GM23338 (cell line): ENCODE measurements around the gene DDC. TPM values are rescaled to one million over a fixed set of nuclear protein-coding genes. Genes with fewer than 3 reads are reported as not detected.

Source experiments
- ATAC-seq: fragments of 200-7000 bp; cut with Tn5 transposase; 3 replicates; pipeline ENCODE4 v1.9.1; 2020
- DNase-seq: peaks from one replicate; pipeline ENCODE4 v3.0.0-alpha.2; 2015; ENCODE audit warnings: low spot score
- H2AFZ ChIP-seq: fragments of 200-600 bp; sonication (generic); 2 replicates; pipeline ENCODE4 v1.8.0; 2016; ENCODE audit warnings: antibody characterized with exemption, mild to moderate bottlenecking, moderate library complexity
- H3F3A ChIP-seq: fragments of 200-600 bp; sonication (generic); replicated peaks from 2 replicates; pipeline ENCODE4 v1.8.0; 2017; ENCODE audit warnings: antibody characterized with exemption, mixed run types, low read depth
- H3K27ac ChIP-seq: fragments of 200-600 bp; sonication (generic); 2 replicates; pipeline ENCODE4 v1.6.1; 2016; ENCODE audit warnings: low read depth
- H3K27me3 ChIP-seq: fragments of 200-600 bp; sonication (generic); 2 replicates; pipeline ENCODE4 v1.8.0; 2016; ENCODE audit warnings: mild to moderate bottlenecking, mixed run types, moderate library complexity; ENCODE audit not compliant: insufficient read depth
- H3K36me3 ChIP-seq: fragments of 200-600 bp; sonication (generic); 2 replicates; pipeline ENCODE4 v1.8.0; 2016; ENCODE audit warnings: mild to moderate bottlenecking; ENCODE audit not compliant: insufficient read depth
- H3K4me1 ChIP-seq: fragments of 200-600 bp; sonication (generic); 2 replicates; pipeline ENCODE4 v1.8.0; 2016; ENCODE audit warnings: mild to moderate bottlenecking, moderate library complexity; ENCODE audit not compliant: insufficient read depth
- H3K4me2 ChIP-seq: fragments of 200-600 bp; sonication (generic); 2 replicates; pipeline ENCODE4 v1.7.1; 2017; ENCODE audit warnings: mixed run types
- H3K4me3 ChIP-seq: fragments of 200-600 bp; sonication (generic); 2 replicates; pipeline ENCODE4 v1.6.1; 2016; ENCODE audit warnings: mixed run types
- H3K79me2 ChIP-seq: fragments of 200-600 bp; sonication (generic); replicated peaks from 2 replicates; pipeline ENCODE4 v1.8.0; 2017; ENCODE audit warnings: mild to moderate bottlenecking; ENCODE audit not compliant: insufficient read depth
- H3K9me2 ChIP-seq: fragments of 200-600 bp; sonication (generic); 2 replicates; pipeline ENCODE4 v1.8.0; 2017; ENCODE audit not compliant: insufficient read depth
- H4K20me1 ChIP-seq: fragments of 200-600 bp; sonication (generic); replicated peaks from 2 replicates; pipeline ENCODE4 v1.8.0; 2017; ENCODE audit warnings: mild to moderate bottlenecking; ENCODE audit not compliant: insufficient read depth
- H3K27ac Mint-ChIP-seq: 2 replicates; pipeline ENCODE4 v1.8.0; 2020; ENCODE audit warnings: inconsistent platforms, mild to moderate bottlenecking, moderate library complexity, mixed read lengths
- H3K27me3 Mint-ChIP-seq: 3 replicates; pipeline ENCODE4 v1.8.0; 2022; ENCODE audit warnings: low read depth, mild to moderate bottlenecking, moderate library complexity, mixed read lengths, inconsistent platforms; ENCODE audit not compliant: insufficient read depth, poor library complexity
- H3K36me3 Mint-ChIP-seq: 3 replicates; pipeline ENCODE4 v1.8.0; 2021; ENCODE audit warnings: low read depth, mild to moderate bottlenecking, inconsistent platforms, moderate library complexity, mixed read lengths
- H3K4me1 Mint-ChIP-seq: 3 replicates; pipeline ENCODE4 v1.8.0; 2020; ENCODE audit warnings: mild to moderate bottlenecking, inconsistent platforms, mixed read lengths
- H3K4me3 Mint-ChIP-seq: 3 replicates; pipeline ENCODE4 v1.8.0; 2021; ENCODE audit warnings: moderate library complexity, mild to moderate bottlenecking, inconsistent platforms, mixed read lengths
- H3K9me3 Mint-ChIP-seq: 3 replicates; pipeline ENCODE4 v1.8.0; 2020; ENCODE audit warnings: moderate library complexity, mild to moderate bottlenecking, inconsistent platforms, mixed read lengths
- CREB1 ChIP-seq: fragments of 250-450 bp; sonication (Bioruptor Pico); IDR thresholded peaks from 2 replicates; pipeline ENCODE4 v1.5.0; 2020; ENCODE audit warnings: low read depth, mild to moderate bottlenecking, moderate library complexity
- EZH2 ChIP-seq: fragments of 200-600 bp; sonication (generic); IDR thresholded peaks from one replicate; pipeline ENCODE4 v1.8.0; 2017; ENCODE audit warnings: antibody characterized with exemption, mild to moderate bottlenecking, low read depth; ENCODE audit not compliant: unreplicated experiment
- EZH2phosphoT487 ChIP-seq: fragments of 200-600 bp; sonication (generic); IDR thresholded peaks from one replicate; pipeline ENCODE4 v1.8.1; 2018; ENCODE audit warnings: antibody characterized with exemption; ENCODE audit not compliant: unreplicated experiment
- JUNB ChIP-seq: IDR thresholded peaks from one replicate; pipeline ENCODE4 v1.6.1; 2016; ENCODE audit warnings: antibody characterized with exemption; ENCODE audit not compliant: unreplicated experiment
- NANOG ChIP-seq: IDR thresholded peaks from 2 replicates; pipeline ENCODE4 v1.6.1; 2016; ENCODE audit warnings: antibody characterized with exemption, borderline replicate concordance
- POLR2AphosphoS5 ChIP-seq: IDR thresholded peaks from 2 replicates; pipeline ENCODE4 v1.6.1; 2016; ENCODE audit warnings: antibody characterized with exemption, low read depth
- STAT1 ChIP-seq: IDR thresholded peaks from one replicate; pipeline ENCODE4 v1.6.1; 2016; ENCODE audit warnings: antibody characterized with exemption; ENCODE audit not compliant: unreplicated experiment
- ZNF114 ChIP-seq: fragments of 250-450 bp; sonication (Bioruptor Pico); IDR thresholded peaks from 2 replicates; pipeline ENCODE4 v1.5.0; 2020; ENCODE audit warnings: mild to moderate bottlenecking, moderate library complexity
- ZNF331 ChIP-seq: fragments of 250-450 bp; sonication (Bioruptor Pico); IDR thresholded peaks from 2 replicates; pipeline ENCODE4 v1.5.0; 2020; ENCODE audit warnings: low read depth, mild to moderate bottlenecking, moderate library complexity
- polyA plus RNA-seq: library from polyadenylated mRNA; unstranded; fragments of >200 nt; fragmentation: Nextera tagmentation; extraction: Ambion mirVana; gene quantifications from 2 replicates; pipeline ENCODE4 v1.2.1, GENCODE V29; 2016
- total RNA-seq: library from RNA; depleted of rRNA; stranded (reverse); fragments of >200 nt; shearing (Covaris generic); gene quantifications from 2 replicates; pipeline ENCODE4 v1.2.3, GENCODE V29; 2014
- TF ChIP-seq, protein P1 (sequence below): IDR thresholded peaks from 2 replicates; pipeline ENCODE4 v1.6.1; 2016; ENCODE audit warnings: antibody characterized with exemption
- TF ChIP-seq, protein P2 (sequence below): IDR thresholded peaks from one replicate; pipeline ENCODE4 v1.6.1; 2018; ENCODE audit warnings: antibody characterized with exemption; ENCODE audit not compliant: unreplicated experiment
- TF ChIP-seq, protein P3 (sequence below): fragments of 250-450 bp; sonication (Bioruptor Pico); IDR thresholded peaks from 2 replicates; pipeline ENCODE4 v1.5.0; 2020; ENCODE audit warnings: mild to moderate bottlenecking, moderate library complexity
- TF ChIP-seq, protein P4 (sequence below), 2 experiments: fragments of 200-600 bp in 1 of 2; sonication (generic) in 1 of 2; conservative IDR thresholded peaks; 2 replicates each; pipeline versions ENCODE4 v1.5.1 to v1.6.1; 2016 to 2017; ENCODE audit warnings: antibody characterized with exemption in 2 of 2, low read depth in 2 of 2, mild to moderate bottlenecking in 2 of 2, moderate library complexity in 1 of 2

The DDC gene
- total and polyA plus RNA-seq, 2 experiments from 2014 or later = not detected

DNA sequence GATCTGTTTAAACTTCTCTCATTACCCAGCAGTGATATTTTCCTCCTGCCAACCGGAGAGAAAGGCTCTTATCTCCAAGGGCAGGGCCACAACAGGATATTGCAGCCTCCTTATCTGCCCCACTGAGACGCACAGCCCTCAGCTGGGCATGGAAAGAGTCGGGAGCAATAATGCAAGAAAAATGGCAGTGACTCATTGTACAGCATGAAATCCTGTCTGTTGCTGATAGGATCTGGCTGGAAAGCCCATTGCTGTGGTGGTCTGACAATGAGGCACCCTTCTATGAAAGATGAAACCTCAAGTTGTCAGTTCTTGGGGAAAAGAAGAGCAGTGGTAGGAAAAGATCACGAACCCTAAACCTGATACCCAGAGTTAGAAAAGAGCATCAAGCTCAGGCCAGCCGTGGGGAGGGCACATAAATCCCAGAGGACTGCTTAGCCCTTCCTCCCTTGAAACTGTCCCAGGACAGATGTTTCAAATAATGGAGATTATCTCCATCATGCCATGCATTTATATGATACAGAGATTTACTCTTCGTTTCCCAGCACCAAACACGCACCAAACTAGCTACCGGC is 68.0 kb downstream of the DDC start:
- ATAC-seq = no peak
- H2AFZ ChIP-seq = no peak overlapping the region

More for the DNA sequence above, 68.0 kb downstream of the DDC start:
- Histone ChIP-seq H3K4me3 (no peak overlapping the region), H3K79me2 (no peaks in the 10 kb centered on the region), H3F3A (no peaks in the 10 kb centered on the region), H3K27me3 (no peaks in the 10 kb centered on the region), H3K27ac (no peak overlapping the region), H3K36me3 (no peaks in the 10 kb centered on the region; the same call in 1 of the 2 replicates), H3K4me2 (no peak overlapping the region), H3K4me1 (no peaks in the 10 kb centered on the region), H3K9me2 (0 out of 2 replicates have a peak, but pooled peaks cover 3% of the 10 kb centered on the region), H4K20me1 (no peaks in the 10 kb centered on the region)
- Mint-ChIP-seq H3K27ac (no peak overlapping the region), H3K36me3 (peaks cover 3% of the 10 kb centered on the region; the same call in 1 of the 3 replicates), H3K27me3 (peaks cover 6% of the 10 kb centered on the region), H3K4me3 (no peak overlapping the region), H3K9me3 (no peaks in the 10 kb centered on the region; the same call in 2 of the 3 replicates), H3K4me1 (peaks cover 3% of the 10 kb centered on the region; the same call in 1 of the 3 replicates)
- DNase-seq = no peak
- TF ChIP-seq ZNF331 = no peak
- no peak for TF ChIP-seq POLR2AphosphoS5
- TF ChIP-seq EZH2 = no peak
- no peak for TF ChIP-seq STAT1
- no peak for TF ChIP-seq JUNB
- TF ChIP-seq NANOG = no peak
- TF ChIP-seq, protein P1, sequence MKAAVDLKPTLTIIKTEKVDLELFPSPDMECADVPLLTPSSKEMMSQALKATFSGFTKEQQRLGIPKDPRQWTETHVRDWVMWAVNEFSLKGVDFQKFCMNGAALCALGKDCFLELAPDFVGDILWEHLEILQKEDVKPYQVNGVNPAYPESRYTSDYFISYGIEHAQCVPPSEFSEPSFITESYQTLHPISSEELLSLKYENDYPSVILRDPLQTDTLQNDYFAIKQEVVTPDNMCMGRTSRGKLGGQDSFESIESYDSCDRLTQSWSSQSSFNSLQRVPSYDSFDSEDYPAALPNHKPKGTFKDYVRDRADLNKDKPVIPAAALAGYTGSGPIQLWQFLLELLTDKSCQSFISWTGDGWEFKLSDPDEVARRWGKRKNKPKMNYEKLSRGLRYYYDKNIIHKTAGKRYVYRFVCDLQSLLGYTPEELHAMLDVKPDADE = no peak
- TF ChIP-seq CREB1 (CRISPR knock-in tag) = no peak
- no peak for TF ChIP-seq EZH2phosphoT487
- TF ChIP-seq, protein P2, sequence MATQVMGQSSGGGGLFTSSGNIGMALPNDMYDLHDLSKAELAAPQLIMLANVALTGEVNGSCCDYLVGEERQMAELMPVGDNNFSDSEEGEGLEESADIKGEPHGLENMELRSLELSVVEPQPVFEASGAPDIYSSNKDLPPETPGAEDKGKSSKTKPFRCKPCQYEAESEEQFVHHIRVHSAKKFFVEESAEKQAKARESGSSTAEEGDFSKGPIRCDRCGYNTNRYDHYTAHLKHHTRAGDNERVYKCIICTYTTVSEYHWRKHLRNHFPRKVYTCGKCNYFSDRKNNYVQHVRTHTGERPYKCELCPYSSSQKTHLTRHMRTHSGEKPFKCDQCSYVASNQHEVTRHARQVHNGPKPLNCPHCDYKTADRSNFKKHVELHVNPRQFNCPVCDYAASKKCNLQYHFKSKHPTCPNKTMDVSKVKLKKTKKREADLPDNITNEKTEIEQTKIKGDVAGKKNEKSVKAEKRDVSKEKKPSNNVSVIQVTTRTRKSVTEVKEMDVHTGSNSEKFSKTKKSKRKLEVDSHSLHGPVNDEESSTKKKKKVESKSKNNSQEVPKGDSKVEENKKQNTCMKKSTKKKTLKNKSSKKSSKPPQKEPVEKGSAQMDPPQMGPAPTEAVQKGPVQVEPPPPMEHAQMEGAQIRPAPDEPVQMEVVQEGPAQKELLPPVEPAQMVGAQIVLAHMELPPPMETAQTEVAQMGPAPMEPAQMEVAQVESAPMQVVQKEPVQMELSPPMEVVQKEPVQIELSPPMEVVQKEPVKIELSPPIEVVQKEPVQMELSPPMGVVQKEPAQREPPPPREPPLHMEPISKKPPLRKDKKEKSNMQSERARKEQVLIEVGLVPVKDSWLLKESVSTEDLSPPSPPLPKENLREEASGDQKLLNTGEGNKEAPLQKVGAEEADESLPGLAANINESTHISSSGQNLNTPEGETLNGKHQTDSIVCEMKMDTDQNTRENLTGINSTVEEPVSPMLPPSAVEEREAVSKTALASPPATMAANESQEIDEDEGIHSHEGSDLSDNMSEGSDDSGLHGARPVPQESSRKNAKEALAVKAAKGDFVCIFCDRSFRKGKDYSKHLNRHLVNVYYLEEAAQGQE = no peak
- TF ChIP-seq, protein P3, sequence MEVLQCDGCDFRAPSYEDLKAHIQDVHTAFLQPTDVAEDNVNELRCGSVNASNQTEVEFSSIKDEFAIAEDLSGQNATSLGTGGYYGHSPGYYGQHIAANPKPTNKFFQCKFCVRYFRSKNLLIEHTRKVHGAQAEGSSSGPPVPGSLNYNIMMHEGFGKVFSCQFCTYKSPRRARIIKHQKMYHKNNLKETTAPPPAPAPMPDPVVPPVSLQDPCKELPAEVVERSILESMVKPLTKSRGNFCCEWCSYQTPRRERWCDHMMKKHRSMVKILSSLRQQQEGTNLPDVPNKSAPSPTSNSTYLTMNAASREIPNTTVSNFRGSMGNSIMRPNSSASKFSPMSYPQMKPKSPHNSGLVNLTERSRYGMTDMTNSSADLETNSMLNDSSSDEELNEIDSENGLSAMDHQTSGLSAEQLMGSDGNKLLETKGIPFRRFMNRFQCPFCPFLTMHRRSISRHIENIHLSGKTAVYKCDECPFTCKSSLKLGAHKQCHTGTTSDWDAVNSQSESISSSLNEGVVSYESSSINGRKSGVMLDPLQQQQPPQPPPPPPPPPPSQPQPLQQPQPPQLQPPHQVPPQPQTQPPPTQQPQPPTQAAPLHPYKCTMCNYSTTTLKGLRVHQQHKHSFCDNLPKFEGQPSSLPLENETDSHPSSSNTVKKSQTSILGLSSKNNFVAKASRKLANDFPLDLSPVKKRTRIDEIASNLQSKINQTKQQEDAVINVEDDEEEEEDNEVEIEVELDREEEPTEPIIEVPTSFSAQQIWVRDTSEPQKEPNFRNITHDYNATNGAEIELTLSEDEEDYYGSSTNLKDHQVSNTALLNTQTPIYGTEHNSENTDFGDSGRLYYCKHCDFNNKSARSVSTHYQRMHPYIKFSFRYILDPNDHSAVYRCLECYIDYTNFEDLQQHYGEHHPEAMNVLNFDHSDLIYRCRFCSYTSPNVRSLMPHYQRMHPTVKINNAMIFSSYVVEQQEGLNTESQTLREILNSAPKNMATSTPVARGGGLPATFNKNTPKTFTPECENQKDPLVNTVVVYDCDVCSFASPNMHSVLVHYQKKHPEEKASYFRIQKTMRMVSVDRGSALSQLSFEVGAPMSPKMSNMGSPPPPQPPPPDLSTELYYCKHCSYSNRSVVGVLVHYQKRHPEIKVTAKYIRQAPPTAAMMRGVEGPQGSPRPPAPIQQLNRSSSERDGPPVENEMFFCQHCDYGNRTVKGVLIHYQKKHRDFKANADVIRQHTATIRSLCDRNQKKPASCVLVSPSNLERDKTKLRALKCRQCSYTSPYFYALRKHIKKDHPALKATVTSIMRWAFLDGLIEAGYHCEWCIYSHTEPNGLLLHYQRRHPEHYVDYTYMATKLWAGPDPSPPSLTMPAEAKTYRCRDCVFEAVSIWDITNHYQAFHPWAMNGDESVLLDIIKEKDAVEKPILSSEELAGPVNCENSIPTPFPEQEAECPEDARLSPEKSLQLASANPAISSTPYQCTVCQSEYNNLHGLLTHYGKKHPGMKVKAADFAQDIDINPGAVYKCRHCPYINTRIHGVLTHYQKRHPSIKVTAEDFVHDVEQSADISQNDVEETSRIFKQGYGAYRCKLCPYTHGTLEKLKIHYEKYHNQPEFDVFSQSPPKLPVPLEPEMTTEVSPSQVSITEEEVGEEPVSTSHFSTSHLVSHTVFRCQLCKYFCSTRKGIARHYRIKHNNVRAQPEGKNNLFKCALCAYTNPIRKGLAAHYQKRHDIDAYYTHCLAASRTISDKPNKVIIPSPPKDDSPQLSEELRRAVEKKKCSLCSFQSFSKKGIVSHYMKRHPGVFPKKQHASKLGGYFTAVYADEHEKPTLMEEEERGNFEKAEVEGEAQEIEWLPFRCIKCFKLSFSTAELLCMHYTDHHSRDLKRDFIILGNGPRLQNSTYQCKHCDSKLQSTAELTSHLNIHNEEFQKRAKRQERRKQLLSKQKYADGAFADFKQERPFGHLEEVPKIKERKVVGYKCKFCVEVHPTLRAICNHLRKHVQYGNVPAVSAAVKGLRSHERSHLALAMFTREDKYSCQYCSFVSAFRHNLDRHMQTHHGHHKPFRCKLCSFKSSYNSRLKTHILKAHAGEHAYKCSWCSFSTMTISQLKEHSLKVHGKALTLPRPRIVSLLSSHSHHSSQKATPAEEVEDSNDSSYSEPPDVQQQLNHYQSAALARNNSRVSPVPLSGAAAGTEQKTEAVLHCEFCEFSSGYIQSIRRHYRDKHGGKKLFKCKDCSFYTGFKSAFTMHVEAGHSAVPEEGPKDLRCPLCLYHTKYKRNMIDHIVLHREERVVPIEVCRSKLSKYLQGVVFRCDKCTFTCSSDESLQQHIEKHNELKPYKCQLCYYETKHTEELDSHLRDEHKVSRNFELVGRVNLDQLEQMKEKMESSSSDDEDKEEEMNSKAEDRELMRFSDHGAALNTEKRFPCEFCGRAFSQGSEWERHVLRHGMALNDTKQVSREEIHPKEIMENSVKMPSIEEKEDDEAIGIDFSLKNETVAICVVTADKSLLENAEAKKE (CRISPR knock-in tag) = no peak
- TF ChIP-seq ZNF114 (CRISPR knock-in tag) = no peak
- TF ChIP-seq, protein P4, sequence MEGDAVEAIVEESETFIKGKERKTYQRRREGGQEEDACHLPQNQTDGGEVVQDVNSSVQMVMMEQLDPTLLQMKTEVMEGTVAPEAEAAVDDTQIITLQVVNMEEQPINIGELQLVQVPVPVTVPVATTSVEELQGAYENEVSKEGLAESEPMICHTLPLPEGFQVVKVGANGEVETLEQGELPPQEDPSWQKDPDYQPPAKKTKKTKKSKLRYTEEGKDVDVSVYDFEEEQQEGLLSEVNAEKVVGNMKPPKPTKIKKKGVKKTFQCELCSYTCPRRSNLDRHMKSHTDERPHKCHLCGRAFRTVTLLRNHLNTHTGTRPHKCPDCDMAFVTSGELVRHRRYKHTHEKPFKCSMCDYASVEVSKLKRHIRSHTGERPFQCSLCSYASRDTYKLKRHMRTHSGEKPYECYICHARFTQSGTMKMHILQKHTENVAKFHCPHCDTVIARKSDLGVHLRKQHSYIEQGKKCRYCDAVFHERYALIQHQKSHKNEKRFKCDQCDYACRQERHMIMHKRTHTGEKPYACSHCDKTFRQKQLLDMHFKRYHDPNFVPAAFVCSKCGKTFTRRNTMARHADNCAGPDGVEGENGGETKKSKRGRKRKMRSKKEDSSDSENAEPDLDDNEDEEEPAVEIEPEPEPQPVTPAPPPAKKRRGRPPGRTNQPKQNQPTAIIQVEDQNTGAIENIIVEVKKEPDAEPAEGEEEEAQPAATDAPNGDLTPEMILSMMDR (conservative IDR thresholded peaks at IDR 0.05; ENCODE audit: low read depth in 2 of 2) = no peak
